GM18526 (cell line): ENCODE data around the gene ZXDB.
"Not testable (repeated sequence)": the region's sequence is repeated elsewhere in the genome, so short reads cannot be mapped to it uniquely, and the experiment has no call there.

Source experiments
- POLR2A ChIP-seq: IDR thresholded peaks from 3 replicates; pipeline ENCODE4 v1.6.1; 2011; ENCODE audit not compliant: insufficient read length; ENCODE audit errors: extremely low read depth

ZXDB gene

GRCh38 chrX:57591284-57592159 lies at the start of gene ZXDB:
TSS of gene ZXDB (plus strand) at chrX:57592011. CDS start at chrX:57592049, 38 bp downstream.
- TF ChIP-seq POLR2A = not testable (repeated sequence)

GRCh38 chrX:57565198-57565597 lies 26.6 kb upstream of the ZXDB start:
- no peak for TF ChIP-seq POLR2A

- TF ChIP-seq POLR2A = no peak
Observed at GRCh38 chrX:57573754-57574153, 18.1 kb upstream of the ZXDB start.

- TF ChIP-seq POLR2A = no peak
Observed at GRCh38 chrX:57583477-57583876, 8.3 kb upstream of the ZXDB start.

DNA sequence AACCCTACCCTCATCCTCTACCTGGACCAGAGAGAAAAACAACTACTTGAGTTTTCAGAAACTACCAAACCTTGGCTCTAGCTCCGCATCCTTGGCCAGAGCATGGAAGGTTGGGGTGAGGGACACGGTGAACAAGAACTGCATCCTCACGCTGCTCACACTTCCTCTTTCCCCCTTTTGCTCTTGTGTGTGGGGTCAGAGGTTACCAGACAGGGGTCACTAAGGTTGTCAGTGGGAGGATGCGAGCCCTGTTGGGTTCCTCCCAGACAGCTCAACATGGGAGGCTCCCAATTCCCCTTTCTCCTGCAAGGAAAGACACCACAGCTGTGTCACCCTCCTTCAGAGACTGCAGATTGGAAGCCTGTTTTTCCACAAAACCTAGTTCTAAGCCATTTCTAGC lies 5.5 kb upstream of the ZXDB start:
- TF ChIP-seq POLR2A = no peak

- TF ChIP-seq POLR2A = no peak
Observed at GRCh38 chrX:57587062-57587461, 4.7 kb upstream of the ZXDB start.

- TF ChIP-seq POLR2A = no peak
Observed at GRCh38 chrX:57587607-57588006, 4.2 kb upstream of the ZXDB start.

- TF ChIP-seq POLR2A = no peak
Observed at GRCh38 chrX:57595381-57595811, 3.6 kb downstream of the ZXDB start.

DNA sequence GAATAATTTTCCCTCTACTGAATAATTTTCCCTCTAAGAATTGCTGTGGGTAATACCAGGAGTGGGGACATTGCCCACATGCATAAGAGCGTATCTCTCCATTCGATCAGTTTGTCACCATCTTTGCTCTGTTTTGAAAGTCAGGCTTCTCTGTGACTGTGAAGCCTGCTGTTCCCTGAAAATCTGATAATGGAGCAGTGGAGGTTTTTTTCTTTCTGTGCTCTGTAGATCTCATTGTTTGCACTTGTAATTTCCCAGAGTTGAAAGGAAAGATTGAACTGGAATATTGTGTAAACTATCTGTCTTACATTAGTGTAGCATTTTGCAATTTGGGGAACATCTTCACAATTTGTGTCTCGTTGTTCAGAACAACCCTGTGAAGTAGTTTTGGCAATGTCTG lies 4.3 kb downstream of the ZXDB start:
- TF ChIP-seq POLR2A = no peak

DNA sequence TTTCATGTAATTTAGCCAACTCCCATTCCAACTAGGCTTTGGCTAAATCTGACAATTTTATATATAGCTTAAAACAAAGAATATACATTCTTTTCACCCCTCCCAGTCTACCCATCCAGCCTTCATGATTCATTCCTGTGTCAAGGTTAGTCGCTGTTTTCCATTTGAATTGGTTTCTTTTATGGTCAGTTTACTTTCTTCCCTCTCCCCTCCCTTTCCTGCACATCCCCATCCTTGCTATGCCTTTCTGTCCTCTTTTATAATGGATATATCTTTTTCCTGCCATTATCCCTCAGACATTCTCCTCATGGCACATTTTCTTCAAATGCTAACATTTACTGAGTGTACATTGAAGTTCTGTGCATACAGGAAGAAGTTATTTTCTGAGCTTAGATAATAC lies 4.7 kb downstream of the ZXDB start:
- TF ChIP-seq POLR2A = no peak

DNA sequence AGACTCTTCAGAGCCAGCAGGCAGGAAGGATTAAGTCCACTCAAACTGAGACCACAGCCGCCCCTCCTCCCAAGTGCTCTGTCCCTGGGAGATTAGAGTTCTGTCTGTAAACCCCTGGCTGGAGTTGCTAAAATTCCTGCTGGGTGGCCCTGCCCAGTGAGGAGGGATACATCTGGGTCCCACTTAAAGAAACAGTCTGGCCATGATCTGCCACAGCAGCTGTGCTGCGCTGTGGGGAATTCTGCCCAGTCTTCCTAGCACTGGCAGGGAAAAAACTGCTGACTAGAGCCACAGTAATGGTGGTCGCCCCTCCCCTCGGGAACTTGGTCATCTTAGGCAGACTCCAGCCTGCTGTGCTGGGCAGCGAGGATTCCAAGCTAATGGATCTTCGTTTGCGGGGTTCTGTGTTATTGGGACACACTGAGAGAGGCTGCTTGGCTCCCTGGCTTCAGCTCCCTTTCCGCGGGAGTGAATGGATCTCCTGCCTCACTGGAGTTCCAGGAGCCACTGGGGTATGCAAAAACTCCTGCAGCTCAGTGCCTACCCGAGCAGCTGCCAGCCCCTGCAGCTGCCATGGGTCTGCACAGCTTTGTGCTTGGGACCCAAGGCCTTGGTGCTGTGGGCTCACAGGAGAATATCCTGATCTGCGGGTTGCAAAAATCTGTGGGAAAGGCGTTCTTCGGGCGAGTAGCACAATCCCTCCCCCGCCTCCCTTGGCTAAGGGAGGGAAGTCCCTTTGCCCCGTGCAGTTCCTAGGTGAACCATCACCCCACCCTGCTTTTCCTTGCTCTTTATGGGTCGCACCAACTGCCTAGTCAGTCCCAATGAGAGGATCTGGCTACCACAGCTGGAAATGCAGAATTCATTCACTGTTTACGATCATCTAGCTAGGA lies 15.7 kb downstream of the ZXDB start:
- no peak for TF ChIP-seq POLR2A

GRCh38 chrX:57640674-57641016 lies 48.8 kb downstream of the ZXDB start:
- no peak for TF ChIP-seq POLR2A

GRCh38 chrX:57641338-57641737 lies 49.5 kb downstream of the ZXDB start:
- no peak for TF ChIP-seq POLR2A

DNA sequence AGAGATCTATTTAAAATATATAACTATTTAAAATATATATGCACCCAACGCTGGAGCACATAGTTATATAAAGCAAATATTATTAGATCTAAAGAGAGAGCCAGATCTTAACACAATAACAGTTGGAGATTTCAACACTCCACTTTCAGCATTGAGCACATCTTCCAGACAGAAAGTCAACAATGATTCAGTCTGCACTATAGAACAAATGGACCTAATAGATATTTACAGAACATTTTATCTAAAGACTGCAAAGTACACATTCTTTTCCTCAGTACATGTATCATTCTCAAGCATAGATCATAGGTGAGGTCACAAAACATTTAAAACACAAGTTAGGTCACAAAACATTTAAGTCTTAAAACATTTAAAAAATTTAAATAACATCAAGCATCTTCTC lies 51.9 kb downstream of the ZXDB start:
- TF ChIP-seq POLR2A = no peak

- TF ChIP-seq POLR2A = no peak
Observed at GRCh38 chrX:57647020-57647419, 55.2 kb downstream of the ZXDB start.
